A549 (cell line): ENCODE measurements around the gene GSS. TPM values are rescaled to one million over a fixed set of nuclear protein-coding genes. Genes with fewer than 3 reads are reported as not detected.
A peak's percentile ranks its signal among the peaks of the same experiment; 100 is the strongest.

Experiments used
- ATAC-seq, 2 experiments: fragments of 200-7000 bp in 1 of 2; fragments of >200 bp in 1 of 2; cut with Nextera tagmentation in 1 of 2; cut with Tn5 transposase in 1 of 2; 3 replicates each; pipeline versions ENCODE4 v1.8.0 to v1.9.1; 2018 to 2020; ENCODE audit warnings: mild to moderate bottlenecking in 1 of 2, moderate library complexity in 1 of 2
- CTCF ChIA-PET: fragments of 300-600 bp; sonication (Branson Sonifier 250); formaldehyde crosslinking; extraction: SDS; loops from one replicate; lab custom pipeline; 2021; ENCODE audit warnings: antibody characterized with exemption, inconsistent platforms; lab: Yijun Ruan, JAX
- POLR2A ChIA-PET: fragments of 350-600 bp; formaldehyde crosslinking; extraction: SDS; loops from one replicate; lab custom pipeline; 2021; ENCODE audit warnings: antibody characterized with exemption, inconsistent platforms; lab: Yijun Ruan, JAX
- DNase-seq, 2 experiments: peaks; one replicate each; pipeline versions ENCODE4 v3.0.0 to v3.0.0-alpha.2; 2011 to 2016; ENCODE audit warnings: low read depth in 1 of 2, low spot score in 1 of 2
- FAIRE-seq: peaks from 2 replicates; lab custom pipeline; 2011; peaks lifted over from hg19 to GRCh38; lab: Jason Lieb, UNC
- H3K27ac ChIP-seq, 2 experiments: fragments of >200 bp; sonication (Bioruptor Twin); formaldehyde crosslinking; 3 replicates each; pipeline ENCODE4 v1.5.1; 2016 to 2017
- H3K4me1 ChIP-seq: fragments of >200 bp; sonication (Bioruptor Twin); formaldehyde crosslinking; 3 replicates; pipeline ENCODE4 v1.6.1; 2016
- H3K4me2 ChIP-seq: fragments of >200 bp; sonication (Bioruptor Twin); formaldehyde crosslinking; 3 replicates; pipeline ENCODE4 v1.6.1; 2016
- H3K4me3 ChIP-seq: fragments of >200 bp; sonication (Bioruptor Twin); formaldehyde crosslinking; 3 replicates; pipeline ENCODE4 v1.5.1; 2016
- H3K9me3 ChIP-seq: fragments of >200 bp; sonication (Bioruptor Twin); formaldehyde crosslinking; 3 replicates; pipeline ENCODE4 v1.6.1; 2016
- CBX2 ChIP-seq: fragments of 200-600 bp; sonication (generic); IDR thresholded peaks from 2 replicates; pipeline ENCODE4 v1.6.1; 2016; ENCODE audit warnings: low read depth, mild to moderate bottlenecking, borderline replicate concordance
- CEBPB ChIP-seq, 2 experiments: fragments of >200 bp in 1 of 2; sonication (Bioruptor Twin) in 1 of 2; formaldehyde crosslinking in 1 of 2; IDR thresholded peaks; 2 replicates each; pipeline ENCODE4 v1.6.1; 2012 to 2016
- CHD2 ChIP-seq: fragments of 150-350 bp; IDR thresholded peaks from 2 replicates; pipeline ENCODE4 v1.6.1; 2014; ENCODE audit warnings: low read length; ENCODE audit not compliant: partially characterized antibody
- CHD4 ChIP-seq: fragments of 200-600 bp; sonication (generic); IDR thresholded peaks from 2 replicates; pipeline ENCODE4 v1.6.1; 2016; ENCODE audit warnings: antibody characterized with exemption, mild to moderate bottlenecking, borderline replicate concordance
- EHMT2 ChIP-seq: fragments of 200-600 bp; sonication (generic); IDR thresholded peaks from 2 replicates; pipeline ENCODE4 v1.6.1; 2016; ENCODE audit warnings: antibody characterized with exemption, low read depth, mild to moderate bottlenecking, moderate library complexity
- ELK1 ChIP-seq: fragments of 150-350 bp; IDR thresholded peaks from 2 replicates; pipeline ENCODE4 v1.6.1; 2014; ENCODE audit warnings: low read depth, mild to moderate bottlenecking, low read length
- FOSB ChIP-seq: fragments of 250-450 bp; sonication (Bioruptor Pico); IDR thresholded peaks from 2 replicates; pipeline ENCODE4 v1.5.0; 2020; ENCODE audit warnings: mild to moderate bottlenecking, moderate library complexity
- FOXS1 ChIP-seq: fragments of 250-450 bp; sonication (Bioruptor Pico); IDR thresholded peaks from 2 replicates; pipeline ENCODE4 v1.5.0; 2020; ENCODE audit warnings: mild to moderate bottlenecking, moderate library complexity
- HMGXB4 ChIP-seq: fragments of 250-450 bp; sonication (Bioruptor Pico); IDR thresholded peaks from 2 replicates; pipeline ENCODE4 v1.5.0; 2021; ENCODE audit warnings: mild to moderate bottlenecking, moderate library complexity, borderline replicate concordance
- HOXA7 ChIP-seq: fragments of 250-450 bp; sonication (Bioruptor Pico); IDR thresholded peaks from 2 replicates; pipeline ENCODE4 v1.5.0; 2020; ENCODE audit warnings: mild to moderate bottlenecking, moderate library complexity
- KDM1A ChIP-seq: fragments of 200-600 bp; sonication (generic); IDR thresholded peaks from 2 replicates; pipeline ENCODE4 v1.6.1; 2016; ENCODE audit warnings: low read depth, mild to moderate bottlenecking
- KDM5A ChIP-seq: fragments of 200-600 bp; sonication (generic); IDR thresholded peaks from 2 replicates; pipeline ENCODE4 v1.6.1; 2016; ENCODE audit warnings: antibody characterized with exemption, mild to moderate bottlenecking
- MAZ ChIP-seq: fragments of 150-350 bp; IDR thresholded peaks from 2 replicates; pipeline ENCODE4 v1.6.1; 2014; ENCODE audit warnings: antibody characterized with exemption, low read depth, low read length, borderline replicate concordance
- MYC ChIP-seq: IDR thresholded peaks from 2 replicates; pipeline ENCODE4 v1.6.1; 2012; ENCODE audit warnings: mild to moderate bottlenecking, inconsistent platforms, low read length, improper control_type of control experiment, borderline replicate concordance
- NFE2L2 ChIP-seq: fragments of 150-350 bp; conservative IDR thresholded peaks from 2 replicates; pipeline ENCODE4 v1.6.1; 2014; ENCODE audit warnings: low read length
- NR3C1 ChIP-seq: fragments of >200 bp; sonication (Bioruptor Twin); formaldehyde crosslinking; IDR thresholded peaks from 3 replicates; pipeline ENCODE4 v1.6.1; 2017
- PHF8 ChIP-seq: fragments of 200-600 bp; sonication (generic); IDR thresholded peaks from 2 replicates; pipeline ENCODE4 v1.6.1; 2016; ENCODE audit warnings: low read depth, mild to moderate bottlenecking, antibody characterized with exemption, moderate library complexity, borderline replicate concordance
- RCOR1 ChIP-seq: fragments of 150-350 bp; IDR thresholded peaks from 2 replicates; pipeline ENCODE4 v1.6.1; 2014; ENCODE audit warnings: antibody characterized with exemption, low read length, low read depth
- REST ChIP-seq: fragments of 200-600 bp; sonication (generic); IDR thresholded peaks from 2 replicates; pipeline ENCODE4 v1.6.1; 2016; ENCODE audit warnings: antibody characterized with exemption, mild to moderate bottlenecking, moderate library complexity
- TFCP2L1 ChIP-seq: fragments of 250-450 bp; sonication (Bioruptor Pico); IDR thresholded peaks from 2 replicates; pipeline ENCODE4 v1.5.0; 2021; ENCODE audit warnings: mild to moderate bottlenecking
- TP53 ChIP-seq: fragments of 250-450 bp; sonication (Bioruptor Pico); IDR thresholded peaks from 2 replicates; pipeline ENCODE4 v1.5.0; 2021; ENCODE audit warnings: mild to moderate bottlenecking, moderate library complexity
- USF2 ChIP-seq: fragments of 450-650 bp; IDR thresholded peaks from 2 replicates; pipeline ENCODE4 v1.6.1; 2014; ENCODE audit warnings: antibody characterized with exemption
- WGBS: methylation state at CpG from one replicate; pipeline ENCODE4 v1.1.6; 2017; ENCODE audit errors: missing lambda C conversion rate; 5-methylcytosine and 5-hydroxymethylcytosine counted together
- polyA plus RNA-seq, 4 experiments: library from polyadenylated mRNA; depleted of rRNA in 3 of 4; stranded (reverse); fragments of >200 nt; fragmentation: RNase III in 1 of 4; extraction: RNeasy Plus Mini Kit Qiagen cat#74134 plus additional on column Dnase treatment in 1 of 4; gene quantifications; 2 replicates in 3 of 4; 3 replicates in 1 of 4; pipeline ENCODE4 v1.2.3, GENCODE V29; 2011 to 2017

GSS gene
- polyA plus RNA-seq, 2 of the 4 experiments (the other 2 are of a cell fraction) = 57.1 to 92.4 TPM

GRCh38 chr20:34986311-34987287, 31.0 kb upstream of the GSS start:
- 0 out of 3 replicates have a peak, but pooled peaks cover 6% of the 10 kb centered on the region for H3K4me1 ChIP-seq
- POLR2A ChIA-PET = interaction anchor here (0.6 kb wide), 1 partner anchor 17 kb away, joined by 3 read pairs; no protein-coding TSS in a partner anchor
- H3K9me3 ChIP-seq = no peaks in the 10 kb centered on the region
- no peak for DNase-seq
- CTCF ChIA-PET = interaction anchor here (1.0 to 2.9 kb wide), 4 partner anchors 10 to 112 kb away, joined by 3 to 10 read pairs (median 3); partner anchors contain the start of gene ACSS2
- no peak for FAIRE-seq
- peak in 1 of 2 experiments; percentile 14; a peak in 3 of 6 replicates for ATAC-seq
- TF ChIP-seq TFCP2L1 (CRISPR knock-in tag) = no peak
- no peak for TF ChIP-seq HMGXB4
- TF ChIP-seq FOXS1 (CRISPR knock-in tag) = no peak
- no peak for TF ChIP-seq RCOR1
- TF ChIP-seq CEBPB (IDR thresholded peaks at IDR 0.05) = no peak
- no peak for TF ChIP-seq CHD2
- TF ChIP-seq MAZ = no peak
- no peak for TF ChIP-seq FOSB (CRISPR knock-in tag)
- no peak for TF ChIP-seq USF2
- TF ChIP-seq PHF8 = no peak
- no peak for TF ChIP-seq ELK1
- no peak for TF ChIP-seq TP53 (CRISPR knock-in tag)
- TF ChIP-seq NFE2L2 = no peak
- TF ChIP-seq MYC = no peak
- no peak for TF ChIP-seq CHD4
- TF ChIP-seq, all 56 proteins: peak for 0
- 75% methylated on average over 23 of the region's 24 CpGs for WGBS
- no peak overlapping the region for H3K4me2 ChIP-seq
- no peak overlapping the region for H3K4me3 ChIP-seq
- no peak overlapping the region for H3K27ac ChIP-seq

GRCh38 chr20:34985461-34986310, 30.1 kb upstream of the GSS start:
- FAIRE-seq = no peak
- Histone ChIP-seq H3K4me3 (no peak overlapping the region), H3K4me2 (no peak overlapping the region), H3K27ac (no peak overlapping the region), H3K9me3 (no peaks in the 10 kb centered on the region), H3K4me1 (0 out of 3 replicates have a peak, but pooled peaks cover 6% of the 10 kb centered on the region)
- CTCF ChIA-PET = interaction anchor here (0.5 to 2.9 kb wide), 4 partner anchors 9 to 680 kb away, joined by 3 to 10 read pairs (median 3); no protein-coding TSS in a partner anchor
- POLR2A ChIA-PET = no interaction called here
- no peak for DNase-seq
- ATAC-seq = peak; percentile 6 to 8; a peak in 4 of 6 replicates
- 80% methylated on average over 25 of the region's 25 CpGs for WGBS
- no peak for TF ChIP-seq TP53 (CRISPR knock-in tag)
- TF ChIP-seq CBX2 = no peak
- no peak for TF ChIP-seq HMGXB4
- TF ChIP-seq KDM1A = no peak
- no peak for TF ChIP-seq HOXA7 (CRISPR knock-in tag)
- no peak for TF ChIP-seq KDM5A
- TF ChIP-seq REST = no peak
- TF ChIP-seq FOXS1 (CRISPR knock-in tag) = no peak
- TF ChIP-seq EHMT2 = no peak
- no peak for TF ChIP-seq NR3C1
